K562 (cell line): ENCODE data around the gene TNRC6B. TPM values are rescaled to one million over a fixed set of nuclear protein-coding genes. Genes with fewer than 3 reads are reported as not detected.

Source experiments
- ATAC-seq: fragments of 200-7000 bp; cut with Tn5 transposase; 3 replicates; pipeline ENCODE4 v1.9.1; 2020; ENCODE audit warnings: moderate library complexity
- BruUV-seq: library from RNA; stranded (reverse); fragments of 400-500 nt; replicated peaks from 2 replicates; lab custom pipeline; 2021; lab: Mats Ljungman, UMichigan
- CTCF ChIA-PET: fragments of 300-600 bp; formaldehyde crosslinking; extraction: SDS; loops from one replicate; lab custom pipeline; 2021; ENCODE audit warnings: low intra/inter-chr PET ratio; lab: Yijun Ruan, JAX
- POLR2A ChIA-PET: fragments of 300-600, 350-650 bp; sonication (Branson Sonifier 250); formaldehyde crosslinking; extraction: SDS; loops from one replicate; lab custom pipeline; 2021; ENCODE audit warnings: antibody characterized with exemption, inconsistent platforms; lab: Yijun Ruan, JAX
- DNase-seq, 4 experiments: peaks; one replicate each; pipeline versions ENCODE4 v3.0.0 to v3.0.0-alpha.2; 2011 to 2018; ENCODE audit warnings: low spot score in 3 of 4, mixed read lengths in 3 of 4; ENCODE audit errors: extremely low read depth in 1 of 4
- FAIRE-seq: peaks from 2 replicates; lab custom pipeline; 2011; peaks lifted over from hg19 to GRCh38; lab: Jason Lieb, UNC
- H2AFZ ChIP-seq: 2 replicates; pipeline ENCODE4 v1.6.0; 2011; ENCODE audit warnings: low read depth, low read length, control low read depth, inconsistent platforms
- H3K27ac ChIP-seq: fragments of 200-600 bp; 3 replicates; pipeline ENCODE4 v1.8.0; 2011; ENCODE audit warnings: low read depth, mild to moderate bottlenecking, control low read depth, inconsistent platforms, low read length, moderate library complexity, mixed read lengths; ENCODE audit errors: extremely low read depth
- H3K27me3 ChIP-seq, 2 experiments: fragments of 300-600 bp in 1 of 2; 2 replicates in 1 of 2; 3 replicates in 1 of 2; pipeline versions ENCODE4 v1.6.0 to v1.8.0; 2011; ENCODE audit warnings: inconsistent platforms in 2 of 2, low read length in 2 of 2, mild to moderate bottlenecking in 1 of 2, mixed read lengths in 1 of 2, moderate library complexity in 1 of 2; ENCODE audit not compliant: control insufficient read depth in 2 of 2, insufficient read depth in 2 of 2
- H3K36me3 ChIP-seq: fragments of 300-600 bp; 3 replicates; pipeline ENCODE4 v1.8.0; 2011; ENCODE audit warnings: mild to moderate bottlenecking, low read length, inconsistent platforms; ENCODE audit not compliant: control insufficient read depth, insufficient read depth
- H3K4me1 ChIP-seq, 2 experiments: fragments of 200-600 bp in 1 of 2; replicated peaks in 1 of 2; 2 replicates in 1 of 2; 3 replicates in 1 of 2; pipeline versions ENCODE4 v1.5.1 to v1.8.0; 2011; ENCODE audit warnings: inconsistent platforms in 2 of 2, low read length in 2 of 2, mild to moderate bottlenecking in 1 of 2, mixed read lengths in 1 of 2, moderate library complexity in 1 of 2; ENCODE audit not compliant: control insufficient read depth in 2 of 2, insufficient read depth in 2 of 2
- H3K4me2 ChIP-seq: 2 replicates; pipeline ENCODE4 v1.6.1; 2011; ENCODE audit warnings: low read length, control low read depth, inconsistent platforms, mixed read lengths; ENCODE audit not compliant: insufficient read depth
- H3K4me3 ChIP-seq: fragments of 200-600 bp; sonication (generic), shearing (Covaris generic); 2 replicates; pipeline ENCODE4 v1.5.1; 2016; ENCODE audit warnings: control low read depth, inconsistent platforms
- H3K79me2 ChIP-seq: fragments of 200-600 bp; 3 replicates; pipeline ENCODE4 v1.8.0; 2011; ENCODE audit warnings: low read length, inconsistent platforms; ENCODE audit not compliant: control insufficient read depth, insufficient read depth
- H3K9ac ChIP-seq, 2 experiments: 2 replicates each; pipeline versions ENCODE4 v1.6.0 to v1.6.1; 2011; ENCODE audit warnings: low read depth in 2 of 2, low read length in 2 of 2, control low read depth in 1 of 2, inconsistent platforms in 1 of 2, mild to moderate bottlenecking in 1 of 2, mixed read lengths in 1 of 2; ENCODE audit not compliant: insufficient read depth in 1 of 2
- H3K9me1 ChIP-seq: one replicate; pipeline ENCODE4 v1.6.0; 2011; ENCODE audit warnings: inconsistent platforms, mild to moderate bottlenecking, low read length, moderate library complexity; ENCODE audit not compliant: control insufficient read depth, insufficient read depth
- H3K9me3 ChIP-seq: replicated peaks from 2 replicates; pipeline ENCODE4 v1.5.1; 2011; ENCODE audit warnings: low read depth, low read length, inconsistent platforms; ENCODE audit not compliant: control insufficient read depth, insufficient read depth
- H4K20me1 ChIP-seq: replicated peaks from 2 replicates; pipeline ENCODE4 v1.6.1; 2011; ENCODE audit warnings: low read length, inconsistent platforms, mixed read lengths; ENCODE audit not compliant: control insufficient read depth, insufficient read depth
- BMI1 ChIP-seq: fragments of 150-350 bp; IDR thresholded peaks from 2 replicates; pipeline ENCODE4 v1.6.1; 2014; ENCODE audit warnings: low read length
- DIDO1 ChIP-seq: fragments of 450-650 bp; IDR thresholded peaks from 2 replicates; pipeline ENCODE4 v1.6.1; 2016; ENCODE audit warnings: low read depth, missing biosample characterization, missing genetic modification characterization
- E4F1 ChIP-seq: fragments of 250-450 bp; sonication (Bioruptor Pico); IDR thresholded peaks from 2 replicates; pipeline ENCODE4 v1.5.0; 2021; ENCODE audit warnings: mild to moderate bottlenecking, borderline replicate concordance
- FOSL1 ChIP-seq: fragments of 200-800 bp; sonication (Bioruptor generic); conservative IDR thresholded peaks from 2 replicates; pipeline ENCODE4 v1.6.1; 2016; ENCODE audit warnings: missing genetic modification characterization, missing compliant biosample characterization
- HLTF ChIP-seq: fragments of 450-650 bp; IDR thresholded peaks from 2 replicates; pipeline ENCODE4 v1.6.1; 2016
- ILF3 ChIP-seq: fragments of 450-650 bp; IDR thresholded peaks from 2 replicates; pipeline ENCODE4 v1.6.1; 2018; ENCODE audit warnings: antibody characterized with exemption, mild to moderate bottlenecking, moderate library complexity, borderline replicate concordance
- IRF2 ChIP-seq: sonication (generic); formaldehyde crosslinking; IDR thresholded peaks from 2 replicates; pipeline ENCODE4 v1.8.1; 2022; ENCODE audit warnings: mild to moderate bottlenecking, missing genetic modification reagents
- LEF1 ChIP-seq: fragments of 450-650 bp; IDR thresholded peaks from 2 replicates; pipeline ENCODE4 v1.6.1; 2016; ENCODE audit warnings: mild to moderate bottlenecking
- NFIX ChIP-seq: fragments of 250-450 bp; sonication (Bioruptor Pico); IDR thresholded peaks from 2 replicates; pipeline ENCODE4 v1.4.0; 2020; ENCODE audit warnings: low read depth, mild to moderate bottlenecking, moderate library complexity
- POU5F1 ChIP-seq: fragments of 150-350 bp; IDR thresholded peaks from 2 replicates; pipeline ENCODE4 v1.6.1; 2014; ENCODE audit warnings: borderline replicate concordance, low read length, low read depth, mild to moderate bottlenecking; ENCODE audit not compliant: partially characterized antibody
- PPARD ChIP-seq: fragments of 250-450 bp; sonication (Bioruptor Pico); IDR thresholded peaks from 2 replicates; pipeline ENCODE4 v1.8.0; 2022; ENCODE audit warnings: inconsistent platforms, mild to moderate bottlenecking, moderate library complexity
- RNF2 ChIP-seq: sonication (generic); IDR thresholded peaks from 2 replicates; pipeline ENCODE4 v1.6.1; 2016
- ZNF175 ChIP-seq: fragments of 200-800 bp; sonication (Bioruptor generic); IDR thresholded peaks from 2 replicates; pipeline ENCODE4 v1.6.1; 2016; ENCODE audit warnings: low read depth, mild to moderate bottlenecking, missing genetic modification characterization, missing compliant biosample characterization
- ZNF253 ChIP-seq: fragments of 250-450 bp; sonication (Bioruptor Pico); conservative IDR thresholded peaks from 2 replicates; pipeline ENCODE4 v1.6.1; 2021; ENCODE audit warnings: mild to moderate bottlenecking
- ZNF592 ChIP-seq: fragments of 450-650 bp; IDR thresholded peaks from 2 replicates; pipeline ENCODE4 v1.6.1; 2017; ENCODE audit warnings: antibody characterized with exemption, mild to moderate bottlenecking
- ZNF830 ChIP-seq: fragments of 250-450 bp; sonication (Bioruptor Pico); IDR thresholded peaks from 2 replicates; pipeline ENCODE4 v1.5.0; 2021; ENCODE audit warnings: mild to moderate bottlenecking
- WGBS: fragments of 100-300 bp; shearing (Covaris generic); methylation state at CpG from one replicate; pipeline ENCODE4 v1.1.6; 2016; ENCODE audit warnings: low coverage, mixed read lengths; ENCODE audit not compliant: insufficient coverage; ENCODE audit errors: missing lambda C conversion rate; 5-methylcytosine and 5-hydroxymethylcytosine counted together
- in situ Hi-C: fragments of 300-500 bp; cut with MboI; formaldehyde crosslinking; loops from 4 replicates; pipeline ENCODE4 v1.15.0; 2018; ENCODE audit warnings: inconsistent platforms, mixed read lengths
- intact Hi-C: fragments of 100-400 bp; cut with micrococcal nuclease; formaldehyde crosslinking; loops from 2 replicates; pipeline ENCODE4 v1.14.2; 2022
- polyA plus RNA-seq, 8 experiments: library from polyadenylated mRNA; depleted of rRNA in 4 of 8; stranded (reverse) in 5 of 8; unstranded in 3 of 8; fragments of >200 nt; fragmentation: Nextera tagmentation in 2 of 8; fragmentation: Illumina TruSeq in 1 of 8; extraction: Ambion mirVana in 2 of 8; extraction: Trizol in 1 of 8; gene quantifications; 2 replicates each; pipeline versions ENCODE4 v1.2.1 to v1.2.3, GENCODE V29; 2011 to 2014; ENCODE audit warnings: inconsistent platforms in 1 of 8, missing spikeins in 1 of 8
- total RNA-seq, 7 experiments: library from RNA; depleted of rRNA in 6 of 7; stranded (reverse); fragments of >200 nt in 6 of 7; fragmentation: Illumina TruSeq in 2 of 7; extraction: Trizol in 2 of 7; gene quantifications; 2 replicates each; pipeline versions ENCODE4 v1.2.1 to v1.2.3, GENCODE V29; 2011 to 2021; ENCODE audit warnings: low replicate concordance in 1 of 7

The TNRC6B gene
- total and polyA plus RNA-seq, 9 of the 15 experiments (the other 6 are each of a cell fraction or from before 2014, with no cell fraction given), result 0.96 to 18.8 (median 10.8) TPM

DNA sequence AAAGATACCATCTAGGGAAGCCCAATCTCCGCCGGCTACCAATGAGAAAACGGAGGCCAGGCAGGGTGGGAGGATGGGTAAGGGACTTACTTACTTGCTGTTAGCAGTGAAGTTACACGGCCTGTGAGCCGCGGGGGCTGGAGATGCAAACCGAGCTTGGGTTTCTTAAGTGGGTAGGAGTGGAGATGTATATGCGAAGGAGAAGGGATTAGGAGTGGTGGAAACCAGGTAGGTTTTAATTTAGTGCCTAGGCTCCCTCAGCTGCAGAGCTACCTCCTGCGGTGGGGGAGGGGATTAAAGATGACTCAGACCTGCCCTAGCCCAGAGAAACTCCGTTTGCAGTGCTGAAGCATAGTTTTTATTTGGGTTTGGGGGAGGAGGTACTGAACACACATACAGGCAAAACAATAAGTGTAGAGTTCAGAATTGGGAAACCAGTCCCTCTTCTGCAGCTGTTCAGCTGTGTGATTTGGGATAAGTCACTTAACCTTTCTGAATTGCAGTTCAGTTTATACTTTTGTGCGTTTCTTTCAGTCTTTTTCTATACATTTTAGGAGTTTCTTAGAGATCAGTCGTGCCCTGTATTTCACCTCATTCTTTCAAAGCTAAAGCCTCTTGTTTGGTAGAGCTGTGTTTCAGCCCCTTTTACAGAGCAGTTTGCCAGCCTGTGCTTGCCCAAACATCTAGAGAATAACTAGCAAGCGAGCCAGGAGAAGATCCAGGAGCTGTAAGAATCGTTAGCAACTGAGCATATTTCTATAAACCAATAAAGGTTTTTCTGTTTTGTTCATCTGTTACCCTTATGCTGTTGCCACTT, 596 bp upstream of the TNRC6B start:
- Histone ChIP-seq H3K4me1 (peaks cover 9 to 17% of the 10 kb centered on the region in 2 experiments; a peak in 3 of 5 replicates), H3K4me3 (peak overlapping the region; percentile 68), H3K79me2 (peaks cover 52% of the 10 kb centered on the region), H3K27ac (peak overlapping the region; percentile 93), H4K20me1 (no peaks in the 10 kb centered on the region), H3K36me3 (peaks cover 3% of the 10 kb centered on the region; the same call in 1 of the 3 replicates), H3K9me3 (no peaks in the 10 kb centered on the region), H3K9ac (peak overlapping the region; percentile 63 to 98; a peak in 3 of 4 replicates), H3K27me3 (no peaks in the 10 kb centered on the region), H3K4me2 (peak overlapping the region; percentile 87), H2AFZ (peak overlapping the region; percentile 61), H3K9me1 (no peaks in the 10 kb centered on the region)
- ATAC-seq (peak; percentile 70), DNase-seq (peak; percentile 47 to 86 (median 58)), FAIRE-seq (peak; percentile 90)
- 0% methylated on average over 13 of the region's 14 CpGs for WGBS
- CTCF ChIA-PET, result interaction anchor here (0.6 kb wide), 1 partner anchor 149 kb away, joined by 3 read pairs; no protein-coding TSS in a partner anchor
- POLR2A ChIA-PET, result interaction anchor here (0.6 to 4.5 kb wide), 11 partner anchors 12 to 751 kb away, joined by 3 to 58 read pairs (median 3); no protein-coding TSS in a partner anchor
- BruUV-seq, result TSS peak; percentile 55
- intact Hi-C loops (loop anchor here (5.0 kb wide), 3 partner anchors 120 to 170 kb away; partner anchors contain the start of gene ADSL), in situ Hi-C loops (no loop called here)
- TF ChIP-seq E4F1 (CRISPR knock-in tag) (no peak), ZNF592 (peak; percentile 50), LEF1 (peak; percentile 93), POU5F1 (no peak), BMI1 (no peak), ZNF830 (CRISPR knock-in tag) (no peak), RNF2 (peak; percentile 83), ILF3 (no peak), FOSL1 (tag) (peak; percentile 95), ZNF175 (CRISPR knock-in tag) (no peak), ZNF253 (CRISPR knock-in tag) (no peak), DIDO1 (tag) (no peak), HLTF (0 out of 2 replicates have a peak, but pooled peaks have one; percentile 45), IRF2 (CRISPR knock-in tag) (no peak), NFIX (CRISPR knock-in tag) (no peak), PPARD (CRISPR knock-in tag) (no peak)
